Glomerular visceral epithelial cell (primary cell): ENCODE measurements around the gene TMEM179.

ENCODE experiments used
- DNase-seq: peaks from one replicate; pipeline ENCODE4 v3.0.0-alpha.2; 2016; ENCODE audit errors: extremely low spot score

The TMEM179 gene

GRCh38 chr14:104569435-104569834 is 35.1 kb downstream of the TMEM179 start:
- no peak for DNase-seq

GRCh38 chr14:104568620-104569019 is 36.0 kb downstream of the TMEM179 start:
- DNase-seq = no peak

- DNase-seq = no peak
Measured at GRCh38 chr14:104567957-104568225, 36.7 kb downstream of the TMEM179 start.

GRCh38 chr14:104567141-104567956 is 37.2 kb downstream of the TMEM179 start:
- DNase-seq = no peak

- no peak for DNase-seq
Measured at GRCh38 chr14:104564744-104565679, 39.6 kb downstream of the TMEM179 start.

- peak; percentile 57 for DNase-seq
Measured at GRCh38 chr14:104563742-104564615, 40.6 kb downstream of the TMEM179 start.

- no peak for DNase-seq
Measured at GRCh38 chr14:104563191-104563741, 41.3 kb downstream of the TMEM179 start.

- DNase-seq = no peak
Measured at GRCh38 chr14:104562606-104563005, 42.0 kb downstream of the TMEM179 start.

GRCh38 chr14:104561632-104562495 is 42.7 kb downstream of the TMEM179 start:
- no peak for DNase-seq

GRCh38 chr14:104561124-104561557 is 43.4 kb downstream of the TMEM179 start:
- no peak for DNase-seq

GRCh38 chr14:104560586-104560945 is 44.0 kb downstream of the TMEM179 start:
- DNase-seq = no peak

- no peak for DNase-seq
Measured at GRCh38 chr14:104559804-104560585, 44.6 kb downstream of the TMEM179 start.

GRCh38 chr14:104559028-104559803 is 45.4 kb downstream of the TMEM179 start:
- peak; percentile 35 for DNase-seq

GRCh38 chr14:104558231-104559027 is 46.1 kb downstream of the TMEM179 start:
- peak; percentile 10 for DNase-seq

- no peak for DNase-seq
Measured at GRCh38 chr14:104557766-104558165, 46.8 kb downstream of the TMEM179 start.

GRCh38 chr14:104557086-104557485 is 47.5 kb downstream of the TMEM179 start:
- no peak for DNase-seq

GRCh38 chr14:104556256-104557021 is 48.1 kb downstream of the TMEM179 start:
- DNase-seq = no peak
